Activated CD8-positive, alpha-beta T cell treated with anti-CD3 and anti-CD28 coated beads for 36 hours (primary cell): ENCODE results near the gene CDRT15L2. TPM values are rescaled to one million over a fixed set of nuclear protein-coding genes. Genes with fewer than 3 reads are reported as not detected.
"Not testable (repeated sequence)": the region's sequence is repeated elsewhere in the genome, so short reads cannot be mapped to it uniquely, and the experiment has no call there.

Experiments used
- ATAC-seq: fragments of 200-7000 bp; cut with Tn5 transposase; one replicate; pipeline ENCODE4 v1.10.0; 2021; ENCODE audit warnings: mild to moderate bottlenecking, moderate library complexity
- CTCF ChIA-PET: fragments of 350-600 bp; sonication (Branson Sonifier 250); formaldehyde crosslinking; loops from one replicate; lab custom pipeline; 2021; ENCODE audit warnings: antibody characterized with exemption; lab: Charles Lee
- POLR2A ChIA-PET: fragments of 350-600 bp; sonication (Branson Sonifier 250); formaldehyde crosslinking; loops from one replicate; lab custom pipeline; 2021; ENCODE audit warnings: antibody characterized with exemption; lab: Charles Lee
- DNase-seq: peaks from one replicate; pipeline ENCODE4 v3.0.0-alpha.2; 2020
- H3K27ac Mint-ChIP-seq: one replicate; pipeline ENCODE4 v1.8.0; 2021; ENCODE audit warnings: mild to moderate bottlenecking, mixed read lengths
- H3K27me3 Mint-ChIP-seq: one replicate; pipeline ENCODE4 v1.8.0; 2021; ENCODE audit warnings: mixed read lengths
- H3K36me3 Mint-ChIP-seq: one replicate; pipeline ENCODE4 v1.8.0; 2021; ENCODE audit warnings: low read depth, mixed read lengths
- H3K4me1 Mint-ChIP-seq: one replicate; pipeline ENCODE4 v1.8.0; 2021; ENCODE audit warnings: low read depth, mixed read lengths
- H3K4me3 Mint-ChIP-seq: one replicate; pipeline ENCODE4 v1.8.0; 2021; ENCODE audit warnings: mild to moderate bottlenecking, moderate library complexity, mixed read lengths
- H3K9me3 Mint-ChIP-seq: one replicate; pipeline ENCODE4 v1.8.0; 2021; ENCODE audit warnings: mixed read lengths
- intact Hi-C: fragments of 100-400 bp; cut with micrococcal nuclease; formaldehyde crosslinking; loops from one replicate; pipeline ENCODE4 v1.10.0; 2022
- total RNA-seq, 2 experiments: library from RNA; stranded (reverse); gene quantifications; one replicate each; pipeline ENCODE4 v1.2.3, GENCODE V29; 2021
- TF ChIP-seq, protein P1 (sequence below): fragments of 200-600 bp; IDR thresholded peaks from one replicate; pipeline ENCODE4 v1.8.0; 2022; ENCODE audit warnings: antibody characterized with exemption, mild to moderate bottlenecking

CDRT15L2 gene
- total RNA-seq, 2 experiments from 2014 or later, result not detected

DNA sequence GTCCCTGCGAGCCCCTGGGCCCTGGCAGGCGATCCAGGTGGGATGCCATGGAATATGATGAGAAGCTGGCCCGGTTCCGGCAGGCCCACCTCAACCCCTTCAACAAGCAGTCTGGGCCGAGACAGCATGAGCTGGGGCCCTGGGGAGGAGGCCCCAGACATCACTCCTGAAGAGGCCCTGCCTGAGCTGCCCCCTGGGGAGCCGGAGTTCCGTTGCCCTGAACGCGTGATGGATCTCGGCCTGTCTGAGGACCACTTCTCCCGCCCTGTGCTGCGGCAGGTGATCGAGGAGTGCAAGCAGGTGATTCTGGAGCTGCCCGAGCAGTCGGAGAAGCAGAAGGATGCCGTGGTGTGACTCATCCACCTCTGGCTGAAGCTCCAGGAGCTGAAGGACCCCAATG is 33.1 kb downstream of the CDRT15L2 start:
- no peaks in the 10 kb centered on the region for H3K9me3 Mint-ChIP-seq
- TF ChIP-seq, protein P1, sequence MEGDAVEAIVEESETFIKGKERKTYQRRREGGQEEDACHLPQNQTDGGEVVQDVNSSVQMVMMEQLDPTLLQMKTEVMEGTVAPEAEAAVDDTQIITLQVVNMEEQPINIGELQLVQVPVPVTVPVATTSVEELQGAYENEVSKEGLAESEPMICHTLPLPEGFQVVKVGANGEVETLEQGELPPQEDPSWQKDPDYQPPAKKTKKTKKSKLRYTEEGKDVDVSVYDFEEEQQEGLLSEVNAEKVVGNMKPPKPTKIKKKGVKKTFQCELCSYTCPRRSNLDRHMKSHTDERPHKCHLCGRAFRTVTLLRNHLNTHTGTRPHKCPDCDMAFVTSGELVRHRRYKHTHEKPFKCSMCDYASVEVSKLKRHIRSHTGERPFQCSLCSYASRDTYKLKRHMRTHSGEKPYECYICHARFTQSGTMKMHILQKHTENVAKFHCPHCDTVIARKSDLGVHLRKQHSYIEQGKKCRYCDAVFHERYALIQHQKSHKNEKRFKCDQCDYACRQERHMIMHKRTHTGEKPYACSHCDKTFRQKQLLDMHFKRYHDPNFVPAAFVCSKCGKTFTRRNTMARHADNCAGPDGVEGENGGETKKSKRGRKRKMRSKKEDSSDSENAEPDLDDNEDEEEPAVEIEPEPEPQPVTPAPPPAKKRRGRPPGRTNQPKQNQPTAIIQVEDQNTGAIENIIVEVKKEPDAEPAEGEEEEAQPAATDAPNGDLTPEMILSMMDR, result no peak
- intact Hi-C loops, result no loop called here
- H3K4me1 Mint-ChIP-seq, result no peaks in the 10 kb centered on the region
- H3K27me3 Mint-ChIP-seq, result no peaks in the 10 kb centered on the region
- DNase-seq (no peak), ATAC-seq (no peak)
- CTCF ChIA-PET, result no interaction called here
- POLR2A ChIA-PET, result no interaction called here
- no peak overlapping the region for H3K4me3 Mint-ChIP-seq
- no peak overlapping the region for H3K27ac Mint-ChIP-seq
- no peaks in the 10 kb centered on the region for H3K36me3 Mint-ChIP-seq

DNA sequence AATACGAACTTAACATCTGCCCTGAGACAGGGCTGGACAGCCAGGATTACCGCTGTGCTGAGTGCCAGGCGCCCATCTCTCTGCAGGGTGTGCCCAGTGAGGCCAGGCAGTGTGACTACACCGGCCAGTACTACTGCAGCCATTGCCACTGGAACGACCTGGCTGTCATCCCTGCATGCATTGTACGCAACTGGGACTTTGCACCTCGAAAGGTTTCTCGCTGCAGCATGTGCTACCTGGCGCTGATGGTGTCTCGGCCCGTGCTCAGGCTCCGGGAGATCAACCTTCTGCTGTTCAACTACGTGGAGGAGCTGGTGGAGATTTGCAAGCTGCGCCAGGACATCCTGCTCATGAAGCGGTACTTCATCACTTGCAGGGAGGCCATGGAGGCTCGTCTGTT is 33.7 kb downstream of the CDRT15L2 start:
- intact Hi-C loops, result no loop called here
- no peak overlapping the region for H3K4me3 Mint-ChIP-seq
- TF ChIP-seq, protein P1, result no peak
- ChIA-PET POLR2A (no interaction called here), CTCF (no interaction called here)
- ATAC-seq (no peak), DNase-seq (no peak)
- H3K36me3 Mint-ChIP-seq, result no peaks in the 10 kb centered on the region
- no peaks in the 10 kb centered on the region for H3K27me3 Mint-ChIP-seq
- H3K27ac Mint-ChIP-seq, result no peak overlapping the region
- H3K9me3 Mint-ChIP-seq, result no peaks in the 10 kb centered on the region
- H3K4me1 Mint-ChIP-seq, result no peaks in the 10 kb centered on the region

DNA sequence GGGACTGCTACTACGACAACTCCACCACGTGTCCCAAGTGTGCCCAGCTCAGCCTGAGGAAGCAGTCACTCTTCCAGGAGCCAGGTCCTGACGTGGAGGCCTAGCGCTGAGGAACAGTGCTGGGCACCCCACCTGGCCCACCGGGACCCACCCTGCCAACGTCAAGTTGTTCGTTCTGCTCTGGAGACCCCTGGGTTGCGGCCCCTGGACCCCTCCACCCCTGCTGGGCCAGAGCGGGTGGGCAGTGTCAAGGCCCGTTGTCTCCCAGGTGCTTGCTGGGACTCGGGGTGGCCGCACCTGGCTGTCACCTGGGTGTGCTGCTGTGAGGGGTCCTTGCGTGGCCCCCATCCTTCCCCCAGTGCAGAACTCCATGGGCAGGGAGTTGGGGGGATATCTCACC is 34.4 kb downstream of the CDRT15L2 start:
- Mint-ChIP-seq H3K27ac (no peak overlapping the region), H3K4me3 (no peak overlapping the region), H3K4me1 (no peaks in the 10 kb centered on the region), H3K36me3 (no peaks in the 10 kb centered on the region), H3K9me3 (no peaks in the 10 kb centered on the region), H3K27me3 (no peaks in the 10 kb centered on the region)
- ChIA-PET POLR2A (no interaction called here), CTCF (no interaction called here)
- ATAC-seq (no peak), DNase-seq (no peak)
- TF ChIP-seq, protein P1, result no peak
- intact Hi-C loops, result no loop called here

DNA sequence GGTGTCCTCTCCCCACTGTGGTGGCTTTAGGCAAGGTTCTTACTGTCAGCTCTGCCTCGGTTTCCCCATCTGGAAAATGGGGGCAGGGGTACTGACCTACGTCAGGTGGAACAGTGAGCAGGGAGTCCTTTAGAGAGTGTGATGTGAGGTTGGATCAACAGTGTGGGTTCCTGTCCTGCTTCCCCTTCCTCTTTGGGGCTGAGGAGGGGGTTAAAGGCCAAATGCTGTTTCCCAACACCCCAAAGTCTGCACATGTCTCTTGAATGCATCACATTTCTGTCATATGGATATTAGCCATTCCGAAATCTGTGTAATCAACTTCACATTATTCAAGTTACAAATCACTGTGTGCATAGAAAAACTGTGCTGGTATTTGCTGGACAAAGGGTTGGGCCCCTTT is 35.9 kb downstream of the CDRT15L2 start:
- H3K9me3 Mint-ChIP-seq, H3K36me3 Mint-ChIP-seq, intact Hi-C loops, H3K27me3 Mint-ChIP-seq, CTCF ChIA-PET, H3K4me1 Mint-ChIP-seq, H3K4me3 Mint-ChIP-seq, ATAC-seq, H3K27ac Mint-ChIP-seq, DNase-seq, POLR2A ChIA-PET: not testable (repeated sequence)

Other genes with a start within 250 kb of the CDRT15L2 start
- gene LGALS9B, start 112.2 kb upstream of the CDRT15L2 start, total RNA-seq, result not detected